Caco-2 (cell line): ENCODE measurements around the gene KISS1. TPM values are rescaled to one million over a fixed set of nuclear protein-coding genes. Genes with fewer than 3 reads are reported as not detected.
A peak's percentile ranks its signal among the peaks of the same experiment; 100 is the strongest.

Experiments used
- BruUV-seq: library from RNA; stranded (reverse); fragments of 400-500 nt; replicated peaks from 2 replicates; lab custom pipeline; 2021; lab: Mats Ljungman, UMichigan
- CTCF ChIA-PET: fragments of 300-600 bp; sonication (Branson Sonifier 250); formaldehyde crosslinking; loops from one replicate; lab custom pipeline; 2022; ENCODE audit warnings: antibody characterized with exemption; lab: Charles Lee
- POLR2A ChIA-PET: fragments of 300-600 bp; sonication (Branson Sonifier 250); formaldehyde crosslinking; loops from one replicate; lab custom pipeline; 2022; ENCODE audit warnings: antibody characterized with exemption; lab: Charles Lee
- DNase-seq, 2 experiments: peaks; one replicate each; pipeline versions ENCODE4 v3.0.0 to v3.0.0-alpha.2; 2020 to 2022
- H3K27me3 ChIP-seq: replicated peaks from 2 replicates; pipeline ENCODE4 v1.6.0; 2011; ENCODE audit warnings: low read length; ENCODE audit not compliant: control insufficient read depth, insufficient read depth
- H3K36me3 ChIP-seq: 2 replicates; pipeline ENCODE4 v1.5.1; 2011; ENCODE audit warnings: low read length; ENCODE audit not compliant: control insufficient read depth, insufficient read depth
- H3K4me1 ChIP-seq: fragments of 250-450 bp; sonication (Bioruptor Pico); 2 replicates; pipeline ENCODE4 v1.5.1; 2020; ENCODE audit warnings: mild to moderate bottlenecking
- H3K4me3 ChIP-seq: 2 replicates; pipeline ENCODE4 v1.5.1; 2011; ENCODE audit warnings: low read depth, mild to moderate bottlenecking, control low read depth, low read length
- H3K9me3 ChIP-seq: fragments of 250-450 bp; sonication (Bioruptor Pico); 2 replicates; pipeline ENCODE4 v1.5.1; 2020; ENCODE audit warnings: mild to moderate bottlenecking, moderate library complexity
- H3K27ac Mint-ChIP-seq: one replicate; pipeline ENCODE4 v1.8.0; 2022; ENCODE audit warnings: mixed read lengths; ENCODE audit not compliant: unreplicated experiment
- H3K27me3 Mint-ChIP-seq: one replicate; pipeline ENCODE4 v1.8.0; 2022; ENCODE audit warnings: mixed read lengths; ENCODE audit not compliant: insufficient read depth, unreplicated experiment
- H3K36me3 Mint-ChIP-seq: one replicate; pipeline ENCODE4 v1.8.0; 2022; ENCODE audit warnings: mild to moderate bottlenecking, mixed read lengths; ENCODE audit not compliant: insufficient read depth, unreplicated experiment
- H3K4me1 Mint-ChIP-seq: one replicate; pipeline ENCODE4 v1.8.0; 2022; ENCODE audit warnings: low read depth, mixed read lengths; ENCODE audit not compliant: unreplicated experiment
- H3K4me3 Mint-ChIP-seq: one replicate; pipeline ENCODE4 v1.8.0; 2022; ENCODE audit warnings: mild to moderate bottlenecking, moderate library complexity, mixed read lengths; ENCODE audit not compliant: unreplicated experiment
- H3K9me3 Mint-ChIP-seq: one replicate; pipeline ENCODE4 v1.8.0; 2022; ENCODE audit warnings: mixed read lengths; ENCODE audit not compliant: unreplicated experiment
- intact Hi-C: fragments of 100-400 bp; cut with micrococcal nuclease; formaldehyde crosslinking; loops from one replicate; pipeline ENCODE4 v1.10.0; 2022; ENCODE audit not compliant: unreplicated experiment
- total RNA-seq: library from RNA; stranded (reverse); gene quantifications from 2 replicates; pipeline ENCODE4 v1.2.3, GENCODE V29; 2022
- TF ChIP-seq, protein P1 (sequence below), 2 experiments: fragments of 200-600 bp in 1 of 2; IDR thresholded peaks; 1 replicate in 1 of 2; 2 replicates in 1 of 2; pipeline versions ENCODE4 v1.5.1 to v1.8.0; 2011 to 2022; ENCODE audit warnings: antibody characterized with exemption in 1 of 2, control low read depth in 1 of 2, inconsistent platforms in 1 of 2, low read depth in 1 of 2, low read length in 1 of 2, mild to moderate bottlenecking in 1 of 2, moderate library complexity in 1 of 2; ENCODE audit not compliant: insufficient read depth in 1 of 2, severe bottlenecking in 1 of 2, unreplicated experiment in 1 of 2

The KISS1 gene
- total RNA-seq, 1 experiment from 2014 or later, result 3.3 TPM

- intact Hi-C loops, result no loop called here
- ChIA-PET POLR2A (interaction anchor here (1.2 kb wide), 1 partner anchor 16 kb away, joined by 5 read pairs; no protein-coding TSS in a partner anchor), CTCF (interaction anchor here (0.7 to 1.1 kb wide), 5 partner anchors 16 to 256 kb away, joined by 3 to 7 read pairs (median 3); no protein-coding TSS in a partner anchor)
- no peaks in the 10 kb centered on the region for H3K9me3 Mint-ChIP-seq
- no peak overlapping the region for H3K4me3 Mint-ChIP-seq
- Histone ChIP-seq H3K9me3 (no peaks in the 10 kb centered on the region), H3K36me3 (no peaks in the 10 kb centered on the region; the same call in 1 of the 2 replicates), H3K4me1 (peaks cover 41% of the 10 kb centered on the region), H3K4me3 (no peak overlapping the region), H3K27me3 (no peaks in the 10 kb centered on the region)
- H3K27me3 Mint-ChIP-seq, result no peaks in the 10 kb centered on the region
- peak; percentile 67 for DNase-seq
- H3K27ac Mint-ChIP-seq, result no peak overlapping the region
- H3K4me1 Mint-ChIP-seq, result peaks cover 29% of the 10 kb centered on the region
- no TSS peak for BruUV-seq
- TF ChIP-seq, protein P1, sequence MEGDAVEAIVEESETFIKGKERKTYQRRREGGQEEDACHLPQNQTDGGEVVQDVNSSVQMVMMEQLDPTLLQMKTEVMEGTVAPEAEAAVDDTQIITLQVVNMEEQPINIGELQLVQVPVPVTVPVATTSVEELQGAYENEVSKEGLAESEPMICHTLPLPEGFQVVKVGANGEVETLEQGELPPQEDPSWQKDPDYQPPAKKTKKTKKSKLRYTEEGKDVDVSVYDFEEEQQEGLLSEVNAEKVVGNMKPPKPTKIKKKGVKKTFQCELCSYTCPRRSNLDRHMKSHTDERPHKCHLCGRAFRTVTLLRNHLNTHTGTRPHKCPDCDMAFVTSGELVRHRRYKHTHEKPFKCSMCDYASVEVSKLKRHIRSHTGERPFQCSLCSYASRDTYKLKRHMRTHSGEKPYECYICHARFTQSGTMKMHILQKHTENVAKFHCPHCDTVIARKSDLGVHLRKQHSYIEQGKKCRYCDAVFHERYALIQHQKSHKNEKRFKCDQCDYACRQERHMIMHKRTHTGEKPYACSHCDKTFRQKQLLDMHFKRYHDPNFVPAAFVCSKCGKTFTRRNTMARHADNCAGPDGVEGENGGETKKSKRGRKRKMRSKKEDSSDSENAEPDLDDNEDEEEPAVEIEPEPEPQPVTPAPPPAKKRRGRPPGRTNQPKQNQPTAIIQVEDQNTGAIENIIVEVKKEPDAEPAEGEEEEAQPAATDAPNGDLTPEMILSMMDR (IDR thresholded peaks at IDR 0.05; ENCODE audit: insufficient read depth in 1 of 2, low read depth in 1 of 2, low read length in 1 of 2, severe bottlenecking in 1 of 2, unreplicated experiment in 1 of 2), result no peak
- no peaks in the 10 kb centered on the region for H3K36me3 Mint-ChIP-seq
These were observed 51.2 kb downstream of the KISS1 start for GRCh38 chr1:204145033-204145504.

DNA sequence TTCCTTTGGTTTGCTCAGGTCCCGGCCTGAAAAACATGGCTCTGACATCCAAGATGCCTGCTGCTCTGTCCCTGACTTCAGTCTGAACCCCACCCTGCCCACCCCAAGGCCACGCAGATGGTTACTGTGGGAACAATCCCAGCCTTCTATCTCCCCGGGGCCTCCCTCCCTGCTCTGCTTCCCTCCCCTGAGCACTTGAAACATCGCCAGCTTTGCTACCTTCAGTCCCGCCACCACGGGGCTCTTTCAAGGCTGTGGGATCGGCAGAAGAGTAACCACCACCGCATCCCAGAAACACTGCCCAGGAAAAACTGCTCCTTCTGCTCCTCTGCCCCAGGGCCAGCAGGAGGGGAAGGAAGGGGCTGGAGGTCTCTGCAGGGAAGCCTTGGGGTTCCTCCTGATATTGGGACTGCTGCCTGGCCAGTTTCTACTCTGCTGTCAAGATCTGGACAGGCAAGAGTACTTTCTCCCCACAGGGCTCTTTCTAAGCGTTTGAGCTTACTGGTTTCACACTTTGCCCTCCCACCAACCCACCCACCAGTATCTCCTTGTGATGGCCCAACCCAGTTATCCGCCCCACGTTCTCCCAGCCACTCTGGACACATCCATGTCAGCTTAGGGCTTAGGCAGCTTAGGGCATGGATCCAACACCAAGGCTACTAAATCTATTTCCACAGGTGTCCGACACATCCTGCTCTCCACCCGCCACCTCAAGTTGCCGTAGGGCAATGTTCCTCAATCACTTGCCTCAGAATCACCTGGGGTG is 52.8 kb downstream of the KISS1 start:
- BruUV-seq, result no TSS peak
- H3K4me1 ChIP-seq, result peaks cover 41% of the 10 kb centered on the region
- Mint-ChIP-seq H3K27me3 (no peaks in the 10 kb centered on the region), H3K4me3 (no peak overlapping the region), H3K4me1 (peaks cover 29% of the 10 kb centered on the region), H3K27ac (no peak overlapping the region), H3K36me3 (no peaks in the 10 kb centered on the region), H3K9me3 (no peaks in the 10 kb centered on the region)
- H3K9me3 ChIP-seq, result no peaks in the 10 kb centered on the region
- no peaks in the 10 kb centered on the region for H3K27me3 ChIP-seq
- TF ChIP-seq, protein P1 (IDR thresholded peaks at IDR 0.05; ENCODE audit: insufficient read depth in 1 of 2, low read depth in 1 of 2, low read length in 1 of 2, severe bottlenecking in 1 of 2, unreplicated experiment in 1 of 2), result no peak
- intact Hi-C loops, result no loop called here
- no peak overlapping the region for H3K4me3 ChIP-seq
- no peak for DNase-seq
- POLR2A ChIA-PET, result no interaction called here
- no peaks in the 10 kb centered on the region; the same call in 1 of the 2 replicates for H3K36me3 ChIP-seq
- CTCF ChIA-PET, result interaction anchor here (0.6 kb wide), 1 partner anchor 336 kb away, joined by 3 read pairs; no protein-coding TSS in a partner anchor

DNA sequence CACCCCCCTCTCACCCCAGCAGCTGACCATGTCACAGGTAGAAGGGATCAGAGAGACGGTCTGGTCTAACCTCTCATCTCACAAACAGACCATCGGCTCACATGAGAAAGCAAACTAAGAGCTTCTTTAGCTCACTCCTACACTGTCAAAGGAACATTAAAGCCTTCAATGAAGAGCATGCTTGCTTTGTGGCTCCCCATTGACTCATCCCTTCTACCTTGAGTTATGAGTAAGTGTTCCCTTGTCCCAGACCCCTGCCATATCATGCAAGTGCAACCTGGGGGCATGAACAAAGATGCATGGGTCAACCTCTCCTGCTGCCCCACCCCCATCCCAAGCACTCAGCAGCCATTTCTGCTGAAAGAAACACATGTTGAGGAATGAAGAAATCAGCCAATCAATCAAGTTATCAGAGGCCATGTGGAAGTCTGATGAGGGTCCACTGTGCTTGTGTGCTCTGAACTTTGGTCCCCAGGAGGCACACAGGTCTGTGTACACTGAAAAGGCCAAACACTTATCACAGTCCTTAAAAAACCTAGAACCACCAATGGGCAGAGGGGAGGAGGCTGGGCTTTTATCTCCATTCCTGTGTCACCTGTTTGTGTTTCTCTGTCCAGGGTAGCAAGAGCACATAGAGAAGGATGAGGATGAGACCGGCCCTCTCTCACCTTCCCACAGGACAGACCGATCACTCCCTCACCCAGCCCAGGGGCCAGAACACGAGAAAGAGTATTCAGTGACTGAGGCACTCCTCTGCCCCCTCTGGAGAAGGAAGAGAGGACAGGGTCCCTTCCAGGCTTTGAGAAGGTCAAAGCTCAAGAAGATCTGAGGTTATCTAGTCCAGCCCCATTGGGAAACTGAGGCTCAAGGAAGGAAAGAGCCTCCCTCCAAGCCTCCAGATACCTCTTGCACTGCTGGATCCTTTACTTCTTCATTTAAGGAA is 54.0 kb downstream of the KISS1 start:
- Histone ChIP-seq H3K9me3 (no peaks in the 10 kb centered on the region), H3K4me3 (no peak overlapping the region), H3K4me1 (peaks cover 41% of the 10 kb centered on the region), H3K27me3 (no peaks in the 10 kb centered on the region), H3K36me3 (no peaks in the 10 kb centered on the region)
- intact Hi-C loops, result no loop called here
- peaks cover 29% of the 10 kb centered on the region for H3K4me1 Mint-ChIP-seq
- H3K27ac Mint-ChIP-seq, result no peak overlapping the region
- no TSS peak for BruUV-seq
- no peaks in the 10 kb centered on the region for H3K27me3 Mint-ChIP-seq
- H3K9me3 Mint-ChIP-seq, result no peaks in the 10 kb centered on the region
- ChIA-PET POLR2A (no interaction called here), CTCF (interaction anchor here (0.5 to 1.7 kb wide), 5 partner anchors 13 to 337 kb away, joined by 3 to 9 read pairs (median 4); partner anchors contain the start of gene SOX13)
- TF ChIP-seq, protein P1 (IDR thresholded peaks at IDR 0.05; ENCODE audit: insufficient read depth in 1 of 2, low read depth in 1 of 2, low read length in 1 of 2, severe bottlenecking in 1 of 2, unreplicated experiment in 1 of 2), result peak in 1 of 2 experiments; percentile 27
- no peak overlapping the region for H3K4me3 Mint-ChIP-seq
- H3K36me3 Mint-ChIP-seq, result no peaks in the 10 kb centered on the region
- no peak for DNase-seq
